Kidney capillary endothelial cell (primary cell): ENCODE data around the gene SSUH2.
A peak's percentile ranks its signal among the peaks of the same experiment; 100 is the strongest.

Experiments used
- DNase-seq: peaks from one replicate; pipeline ENCODE4 v3.0.0-alpha.2; 2018; ENCODE audit warnings: low spot score

Gene SSUH2

DNA sequence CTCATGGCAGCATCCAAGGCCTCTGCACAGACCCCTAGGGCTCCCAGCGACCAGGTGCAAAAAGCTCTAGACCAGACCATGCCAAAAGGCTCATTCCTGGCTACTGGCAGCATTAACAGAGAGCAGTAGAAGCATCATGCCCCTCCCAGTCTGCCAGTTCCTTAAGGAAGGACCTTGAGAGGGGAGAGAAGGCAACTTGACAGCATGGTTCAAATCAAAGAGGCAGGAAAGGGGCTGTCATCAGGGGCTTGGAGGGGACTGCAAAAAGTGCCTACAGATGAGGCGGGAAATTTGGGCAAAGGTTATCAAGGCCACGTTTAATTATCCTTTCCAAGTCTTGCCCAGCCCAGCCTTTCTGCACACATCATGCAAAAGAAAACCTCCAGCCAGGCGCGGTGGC lies 64.7 kb downstream of the SSUH2 start:
- DNase-seq = no peak

DNA sequence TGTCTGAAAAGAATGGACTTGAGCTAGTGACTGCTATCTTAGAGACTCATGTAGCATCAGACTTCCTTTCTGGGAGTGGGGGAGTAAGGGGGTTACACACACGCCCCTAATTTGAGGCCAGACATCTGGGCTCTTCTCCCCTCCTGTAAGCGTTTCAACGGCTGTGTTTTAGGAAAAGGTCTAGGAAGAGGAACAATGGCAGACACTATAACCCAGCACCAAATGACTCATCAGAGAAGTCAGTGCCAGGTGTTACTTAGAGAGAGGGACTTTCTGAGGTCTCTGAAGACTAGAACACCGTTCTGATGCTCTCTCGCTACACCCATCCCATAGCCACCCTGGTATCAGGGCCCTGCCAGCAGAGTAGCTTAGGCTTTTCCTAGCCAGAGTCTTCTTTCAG lies 65.5 kb downstream of the SSUH2 start:
- no peak for DNase-seq

- DNase-seq = no peak
Measured at GRCh38 chr3:8578282-8578681, 66.3 kb downstream of the SSUH2 start.

DNA sequence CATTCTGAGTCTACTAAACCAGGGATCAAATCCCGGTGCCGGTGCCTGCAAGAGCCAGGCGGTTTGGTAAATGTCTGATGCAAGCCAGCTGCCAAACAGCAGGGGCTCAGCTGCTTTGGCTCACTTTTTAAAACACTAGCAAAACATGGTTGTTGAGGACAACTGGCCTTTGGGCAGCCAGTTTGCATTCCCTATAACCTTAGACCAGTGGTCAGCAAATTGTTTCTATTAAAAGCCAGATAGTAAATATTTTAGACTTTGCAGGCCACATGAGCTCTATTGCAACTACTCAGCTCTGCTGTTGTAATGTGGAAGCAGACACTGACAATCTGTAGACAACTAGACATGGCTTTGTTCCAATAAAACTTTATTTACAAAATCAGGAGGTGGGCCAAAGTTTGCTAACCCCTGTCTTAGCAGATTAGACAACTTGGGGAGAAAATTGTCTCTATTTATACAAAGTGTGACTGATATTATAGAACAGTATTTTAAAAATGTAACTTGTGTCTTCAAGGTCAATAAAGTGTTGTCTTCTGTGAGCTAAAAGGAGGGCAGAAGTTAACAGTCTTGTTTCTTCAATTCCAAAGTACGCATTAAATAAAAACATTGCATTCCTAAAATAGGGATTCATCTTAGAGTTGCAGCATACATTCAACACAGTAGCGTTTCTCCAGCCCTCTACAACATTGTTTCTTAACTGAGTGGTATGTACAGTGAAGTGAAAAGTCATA lies 67.6 kb downstream of the SSUH2 start:
- DNase-seq = no peak

GRCh38 chr3:8576436-8576835 lies 68.2 kb downstream of the SSUH2 start:
- DNase-seq = no peak

- DNase-seq = no peak
Measured at GRCh38 chr3:8575364-8576104, 69.1 kb downstream of the SSUH2 start.

- DNase-seq = no peak
Measured at GRCh38 chr3:8574670-8575322, 69.8 kb downstream of the SSUH2 start.

DNA sequence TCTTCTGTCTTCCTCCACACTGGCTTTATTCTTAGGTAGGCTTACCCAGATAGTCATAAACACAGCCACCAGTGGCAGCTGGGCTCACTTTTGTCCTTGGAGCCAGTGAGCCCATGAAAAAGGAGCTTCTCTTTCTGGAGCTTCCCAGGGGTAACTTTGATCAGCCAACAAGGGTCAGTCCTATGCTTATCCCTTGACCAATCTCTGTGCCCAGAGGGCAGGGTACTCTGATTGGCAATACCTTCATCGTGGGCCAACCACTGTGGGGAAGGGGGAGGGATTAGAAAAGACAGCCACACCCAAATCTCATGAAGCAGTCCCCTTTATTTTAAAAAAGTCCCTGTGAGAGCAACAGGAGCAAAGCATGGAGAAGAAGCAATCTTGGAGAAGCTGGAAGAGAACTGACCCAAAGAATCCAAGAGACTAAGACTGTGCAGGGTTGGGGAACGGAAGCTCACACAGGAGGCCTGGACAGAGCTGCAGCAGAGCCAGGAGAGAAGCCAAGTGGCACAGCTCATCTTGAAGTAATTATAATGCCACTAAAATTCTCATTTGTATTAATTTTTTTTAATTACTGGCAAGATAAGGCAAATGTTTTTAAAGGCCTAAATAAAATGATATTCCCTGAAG lies 70.4 kb downstream of the SSUH2 start:
- no peak for DNase-seq

DNA sequence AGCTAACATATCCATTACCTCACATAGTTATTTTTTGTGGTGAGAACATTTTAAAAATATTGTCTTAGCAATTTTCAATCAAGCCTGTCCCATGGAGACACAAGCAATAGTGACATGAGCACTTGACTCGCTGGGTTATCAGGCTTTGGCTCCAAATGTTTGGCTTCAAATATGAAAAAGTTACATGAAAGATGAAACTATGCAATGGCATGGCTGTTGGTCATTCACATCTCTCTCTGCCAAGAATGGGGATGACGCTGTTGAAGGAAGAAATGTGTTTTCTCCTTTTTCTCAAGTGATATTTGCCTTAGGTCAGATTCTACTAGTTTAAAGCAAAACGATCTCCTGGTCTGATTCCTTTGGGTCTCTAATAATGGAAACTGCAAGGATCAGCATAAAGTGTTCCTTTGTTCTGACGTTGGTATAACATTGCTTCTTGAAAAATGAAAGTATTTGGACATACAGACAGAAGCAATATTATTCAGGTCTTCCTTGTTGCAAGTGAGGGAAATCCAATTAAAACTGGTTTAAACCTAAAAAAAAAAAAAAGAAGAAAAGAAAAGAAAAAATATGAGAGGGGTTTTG lies 71.2 kb downstream of the SSUH2 start:
- DNase-seq = no peak

DNA sequence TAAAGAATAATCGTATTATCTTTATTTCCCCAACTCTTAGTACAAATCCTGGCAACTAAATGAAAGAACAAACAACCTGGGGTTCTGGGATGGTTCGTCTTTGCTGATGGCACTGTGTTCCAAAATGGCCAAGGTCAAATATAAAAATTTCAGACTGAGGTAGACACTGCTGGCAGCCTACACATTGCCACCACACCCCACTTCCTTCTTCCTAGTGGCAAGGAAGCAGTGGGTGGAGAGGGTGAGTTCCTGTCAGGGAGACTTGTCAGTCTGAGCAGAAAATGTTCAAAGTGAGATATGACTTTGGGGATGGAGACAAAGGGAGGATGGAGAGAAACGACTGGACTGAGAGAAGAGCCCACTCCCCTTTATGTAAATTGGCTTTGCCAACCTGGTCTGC lies 73.3 kb downstream of the SSUH2 start:
- peak; percentile 27 for DNase-seq
